ENCODE data around the gene EHD1.

DNA sequence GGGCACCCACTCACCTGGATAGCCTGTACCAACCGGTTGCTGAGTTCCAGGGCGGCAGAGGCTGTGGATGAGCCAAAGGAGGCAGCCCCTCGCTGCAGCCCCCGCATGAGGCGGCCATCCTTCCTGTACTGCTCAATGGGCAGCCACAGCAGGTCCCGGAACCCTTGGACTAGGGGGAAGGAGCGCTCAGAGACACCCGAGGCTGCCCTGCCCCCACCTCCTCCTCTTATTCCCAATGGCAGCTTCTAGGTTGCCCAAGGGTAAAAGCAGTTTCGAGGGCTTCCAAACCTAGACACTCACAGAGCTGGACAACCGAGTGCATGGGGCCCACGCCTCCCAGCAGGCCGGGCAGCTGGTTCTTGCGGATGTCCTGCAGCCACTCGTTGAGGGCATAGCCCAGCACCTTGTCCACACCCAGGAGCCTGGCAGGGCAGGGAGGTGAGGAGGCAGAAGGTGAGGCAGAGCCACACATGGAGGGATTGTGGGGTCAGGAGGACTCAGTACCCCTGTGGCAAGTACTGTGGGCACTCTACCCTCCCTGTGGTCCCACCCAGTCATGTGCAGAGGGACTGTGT lies 18.1 kb upstream of the EHD1 start:
- TF ChIP-seq POLR2AphosphoS5 (IDR thresholded peaks at IDR 0.05), result no peak
- TF ChIP-seq, protein P1, sequence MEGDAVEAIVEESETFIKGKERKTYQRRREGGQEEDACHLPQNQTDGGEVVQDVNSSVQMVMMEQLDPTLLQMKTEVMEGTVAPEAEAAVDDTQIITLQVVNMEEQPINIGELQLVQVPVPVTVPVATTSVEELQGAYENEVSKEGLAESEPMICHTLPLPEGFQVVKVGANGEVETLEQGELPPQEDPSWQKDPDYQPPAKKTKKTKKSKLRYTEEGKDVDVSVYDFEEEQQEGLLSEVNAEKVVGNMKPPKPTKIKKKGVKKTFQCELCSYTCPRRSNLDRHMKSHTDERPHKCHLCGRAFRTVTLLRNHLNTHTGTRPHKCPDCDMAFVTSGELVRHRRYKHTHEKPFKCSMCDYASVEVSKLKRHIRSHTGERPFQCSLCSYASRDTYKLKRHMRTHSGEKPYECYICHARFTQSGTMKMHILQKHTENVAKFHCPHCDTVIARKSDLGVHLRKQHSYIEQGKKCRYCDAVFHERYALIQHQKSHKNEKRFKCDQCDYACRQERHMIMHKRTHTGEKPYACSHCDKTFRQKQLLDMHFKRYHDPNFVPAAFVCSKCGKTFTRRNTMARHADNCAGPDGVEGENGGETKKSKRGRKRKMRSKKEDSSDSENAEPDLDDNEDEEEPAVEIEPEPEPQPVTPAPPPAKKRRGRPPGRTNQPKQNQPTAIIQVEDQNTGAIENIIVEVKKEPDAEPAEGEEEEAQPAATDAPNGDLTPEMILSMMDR (IDR thresholded peaks at IDR 0.05), result no peak
- no peak for TF ChIP-seq POLR2A (IDR thresholded peaks at IDR 0.05)
- no peak for TF ChIP-seq EP300 (IDR thresholded peaks at IDR 0.05; ENCODE audit: low read depth)
